Ovary (tissue), 9 donors: ENCODE results near the gene TNFRSF9. TPM values are rescaled to one million over a fixed set of nuclear protein-coding genes. Genes with fewer than 3 reads are reported as not detected.

Experiments used
- DNase-seq, 5 donors: peaks; one replicate each; pipeline ENCODE4 v3.0.0-alpha.2; 2019 to 2020
- H3K27ac ChIP-seq, 2 donors: fragments of 200-600 bp; one replicate each; pipeline versions ENCODE4 v1.5.1 to v1.8.0; 2019 to 2022
- H3K27me3 ChIP-seq: fragments of 200-600 bp; one replicate; pipeline ENCODE4 v1.8.0; 2022
- H3K36me3 ChIP-seq: fragments of 200-600 bp; sonication (generic); one replicate; pipeline ENCODE4 v1.5.1; 2019
- H3K4me1 ChIP-seq: one replicate; pipeline ENCODE4 v1.8.1; 2013; ENCODE audit warnings: mild to moderate bottlenecking, moderate library complexity; ENCODE audit not compliant: insufficient read depth
- H3K4me3 ChIP-seq: fragments of 200-600 bp; sonication (generic); one replicate; pipeline ENCODE4 v1.5.1; 2017
- H3K9me3 ChIP-seq, 2 donors: fragments of 200-600 bp in 1 of 2; sonication (generic) in 1 of 2; one replicate each; pipeline versions ENCODE4 v1.5.1 to v1.8.1; 2013 to 2019; ENCODE audit warnings: mild to moderate bottlenecking in 1 of 2, moderate library complexity in 1 of 2
- CTCF ChIP-seq, 3 donors: fragments of 450-650 bp in 2 of 3; fragments of 200-600 bp in 1 of 3; IDR thresholded peaks; one replicate each; pipeline versions ENCODE4 v1.5.1 to v1.8.0; 2016 to 2022; ENCODE audit warnings: antibody characterized with exemption in 3 of 3, mild to moderate bottlenecking in 1 of 3
- EP300 ChIP-seq: sonication (generic); formaldehyde crosslinking; IDR thresholded peaks from one replicate; pipeline ENCODE4 v1.6.1; 2017; ENCODE audit warnings: antibody characterized with exemption
- POLR2A ChIP-seq: fragments of 450-650 bp; IDR thresholded peaks from one replicate; pipeline ENCODE4 v1.6.1; 2017; ENCODE audit warnings: antibody characterized with exemption, mild to moderate bottlenecking, moderate library complexity
- WGBS, 3 donors: extraction: QIAGEN DNeasy Blood & Tissue Kit in 1 of 3; methylation state at CpG; one replicate each; pipeline versions ENCODE4 v1.1.5 to v1.1.7; 2013 to 2017; 5-methylcytosine and 5-hydroxymethylcytosine counted together
- intact Hi-C, 4 donors: fragments of 100-400 bp; cut with DNase I; formaldehyde crosslinking; loops; one replicate each; pipeline versions ENCODE4 v1.11.0 to v1.15.1; 2022 to 2023
- polyA plus RNA-seq, 2 donors: library from polyadenylated mRNA; stranded (reverse); fragments of 200-250 nt in 1 of 2; fragments of 350-450 nt in 1 of 2; fragmentation: Illumina TruSeq in 1 of 2; extraction: RNeasy Lipid Tissue Mini Kit (QIAGEN cat#74804) in 1 of 2; gene quantifications; one replicate each; pipeline ENCODE4 v1.2.3, GENCODE V29; 2013 to 2014
- small RNA-seq: library from RNA; depleted of rRNA; stranded (forward); fragments of <200 nt; gene quantifications from one replicate; pipeline ENCODE3, GENCODE V24; 2016
- total RNA-seq, 7 donors: library from RNA; depleted of rRNA in 2 of 7; stranded (reverse); fragments of >200 nt in 2 of 7; fragmentation: NEBNext Ultra II Directional in 3 of 7; extraction: Animal tissue kit (Norgen Biotek cat#: 25700) in 3 of 7; gene quantifications; one replicate each; pipeline versions ENCODE4 v1.1.0 to v1.2.4, GENCODE V29; 2016 to 2023
- donor health status: DM: no; HTN: no; CAD: no; lungs with moderate emphysema.
- donor health status: DM: no; HTN: no; CAD: no.
- donor health status: Bipolar disorder and iron deficiency.
- donor health status: DM: yes; HTN: yes; CAD: no.
- donor health status: DM: no; HTN: no; CAD: no.
- donor health status: DM: yes; HTN: yes; CAD: no.

TNFRSF9 gene
- total and polyA plus RNA-seq, 9 donors = 0.05 to 0.10 (median 0.08) TPM; not detected in 6

GRCh38 chr1:7865978-7866377 lies 74.7 kb downstream of the TNFRSF9 start:
- Histone ChIP-seq H3K9me3 (no peaks in the 10 kb centered on the region), H3K27ac (no peak overlapping the region), H3K4me3 (no peak overlapping the region), H3K27me3 (no peaks in the 10 kb centered on the region), H3K4me1 (no peaks in the 10 kb centered on the region), H3K36me3 (no peaks in the 10 kb centered on the region)
- no peak for DNase-seq
- TF ChIP-seq CTCF (IDR thresholded peaks at IDR 0.05) (no peak), POLR2A (no peak), EP300 (no peak)
- WGBS, 3 donors = 89 to 91% (median 89%) methylated on average over 16 of the region's 16 CpGs
- intact Hi-C loops = no loop called here

Small RNA genes lying within 50 kb of the gene (small RNA-seq; reads per million reads assigned to genes)
- not detected for gene RF00019

Other genes with a start within 250 kb of the TNFRSF9 start
- gene VAMP3, start 169.5 kb downstream of the TNFRSF9 start, total RNA-seq = 100 to 1,000 TPM in 1 of 7 donors, 10 to 100 TPM in 6; 50.4 to 104 (median 93.5) TPM
- 100 to 1,000 TPM in 1 of 2 donors, 10 to 100 TPM in 1; 60.5 to 220 TPM for gene VAMP3, start 169.5 kb downstream of the TNFRSF9 start, polyA plus RNA-seq
- 10 to 100 TPM; 11.9 to 49.8 (median 32.6) TPM for gene PER3, start 156.5 kb downstream of the TNFRSF9 start, total RNA-seq
- 10 to 100 TPM; 17.7 to 18.1 TPM for gene PER3, start 156.5 kb downstream of the TNFRSF9 start, polyA plus RNA-seq
- not detected for gene UTS2, start 87.8 kb downstream of the TNFRSF9 start, total RNA-seq
- gene UTS2, start 87.8 kb downstream of the TNFRSF9 start, polyA plus RNA-seq = under 1 TPM; 0.04 to 0.55 TPM
- gene PARK7, start 20.9 kb upstream of the TNFRSF9 start, total RNA-seq = 100 to 1,000 TPM; 159 to 266 (median 248) TPM
- gene PARK7, start 20.9 kb upstream of the TNFRSF9 start, polyA plus RNA-seq = 100 to 1,000 TPM; 241 to 438 TPM
- gene ERRFI1, start 85.5 kb upstream of the TNFRSF9 start, total RNA-seq = 100 to 1,000 TPM in 5 of 7 donors, 10 to 100 TPM in 2; 61.3 to 256 (median 110) TPM
- 10 to 100 TPM; 72.2 to 94.1 TPM for gene ERRFI1, start 85.5 kb upstream of the TNFRSF9 start, polyA plus RNA-seq